Measurements from ENCODE around the gene MYH10. TPM values are rescaled to one million over a fixed set of nuclear protein-coding genes. Genes with fewer than 3 reads are reported as not detected.

The MYH10 gene
- total and polyA plus RNA-seq, 5 donors from 2014 or later: 0.67 to 4.0 (median 1.1) TPM

GRCh38 chr17:8447799-8448198 is 182.7 kb downstream of the MYH10 start:
- peak overlapping the region in 1 of 3 donors; percentile 43 for H3K27ac Mint-ChIP-seq
- no peak overlapping the region for H3K4me3 Mint-ChIP-seq
- no peak for DNase-seq
- Histone ChIP-seq H3K4me3 (ENCODE audit: low read depth, low read length) (no peak overlapping the region), H3K4me1 (ENCODE audit: control insufficient read depth, insufficient read depth, low read length, poor library complexity, severe bottlenecking) (peaks cover 6% of the 10 kb centered on the region), H3K27me3 (ENCODE audit: control insufficient read depth, insufficient read depth, low read length) (no peaks in the 10 kb centered on the region), H3K9me3 (ENCODE audit: control insufficient read depth in 2 of 2, low read length in 2 of 2) (no peaks in the 10 kb centered on the region), H3K27ac (ENCODE audit: insufficient read depth, low read length, poor library complexity, severe bottlenecking) (no peak overlapping the region), H3K36me3 (ENCODE audit: control insufficient read depth, insufficient read depth, low read length) (peaks cover 85% of the 10 kb centered on the region)
- ATAC-seq (ENCODE audit: low read depth in 2 of 2): no peak
- peaks cover 54% of the 10 kb centered on the region for H3K36me3 Mint-ChIP-seq
- H3K4me1 Mint-ChIP-seq: peaks cover 21 to 36% (median 27%) of the 10 kb centered on the region in 4 donors
- no peaks in the 10 kb centered on the region for H3K9me3 Mint-ChIP-seq
- no peaks in the 10 kb centered on the region for H3K27me3 Mint-ChIP-seq

- H3K27me3 ChIP-seq (ENCODE audit: control insufficient read depth, insufficient read depth, low read length): no peaks in the 10 kb centered on the region
- no peak overlapping the region for H3K27ac Mint-ChIP-seq
- peaks cover 37 to 53% (median 45%) of the 10 kb centered on the region in 4 donors for H3K4me1 Mint-ChIP-seq
- peaks cover 20% of the 10 kb centered on the region for H3K4me1 ChIP-seq (ENCODE audit: control insufficient read depth, insufficient read depth, low read length, poor library complexity, severe bottlenecking)
- H3K36me3 ChIP-seq (ENCODE audit: control insufficient read depth, insufficient read depth, low read length): peaks cover 65% of the 10 kb centered on the region
- no peak overlapping the region for H3K27ac ChIP-seq (ENCODE audit: insufficient read depth, low read length, poor library complexity, severe bottlenecking)
- no peak overlapping the region for H3K4me3 Mint-ChIP-seq
- no peak for DNase-seq
- no peaks in the 10 kb centered on the region for H3K9me3 Mint-ChIP-seq
- peaks cover 43% of the 10 kb centered on the region for H3K36me3 Mint-ChIP-seq
- H3K4me3 ChIP-seq (ENCODE audit: low read depth, low read length): no peak overlapping the region
- H3K27me3 Mint-ChIP-seq: no peaks in the 10 kb centered on the region
- no peak for ATAC-seq (ENCODE audit: low read depth in 2 of 2)
- no peaks in the 10 kb centered on the region for H3K9me3 ChIP-seq (ENCODE audit: control insufficient read depth in 2 of 2, low read length in 2 of 2)
Observed at GRCh38 chr17:8445536-8445935, 185.0 kb downstream of the MYH10 start.

GRCh38 chr17:8444494-8444893 is 186.0 kb downstream of the MYH10 start:
- no peak overlapping the region for H3K27ac Mint-ChIP-seq
- Histone ChIP-seq H3K36me3 (ENCODE audit: control insufficient read depth, insufficient read depth, low read length) (peaks cover 58% of the 10 kb centered on the region), H3K27ac (ENCODE audit: insufficient read depth, low read length, poor library complexity, severe bottlenecking) (no peak overlapping the region), H3K4me3 (ENCODE audit: low read depth, low read length) (no peak overlapping the region), H3K4me1 (ENCODE audit: control insufficient read depth, insufficient read depth, low read length, poor library complexity, severe bottlenecking) (peaks cover 20% of the 10 kb centered on the region), H3K27me3 (ENCODE audit: control insufficient read depth, insufficient read depth, low read length) (no peaks in the 10 kb centered on the region), H3K9me3 (ENCODE audit: control insufficient read depth in 2 of 2, low read length in 2 of 2) (no peaks in the 10 kb centered on the region)
- no peaks in the 10 kb centered on the region for H3K27me3 Mint-ChIP-seq
- DNase-seq (no peak), ATAC-seq (ENCODE audit: low read depth in 2 of 2) (no peak)
- H3K36me3 Mint-ChIP-seq: peaks cover 44% of the 10 kb centered on the region
- no peaks in the 10 kb centered on the region for H3K9me3 Mint-ChIP-seq
- H3K4me3 Mint-ChIP-seq: no peak overlapping the region
- peaks cover 42 to 60% (median 50%) of the 10 kb centered on the region in 4 donors for H3K4me1 Mint-ChIP-seq

DNA sequence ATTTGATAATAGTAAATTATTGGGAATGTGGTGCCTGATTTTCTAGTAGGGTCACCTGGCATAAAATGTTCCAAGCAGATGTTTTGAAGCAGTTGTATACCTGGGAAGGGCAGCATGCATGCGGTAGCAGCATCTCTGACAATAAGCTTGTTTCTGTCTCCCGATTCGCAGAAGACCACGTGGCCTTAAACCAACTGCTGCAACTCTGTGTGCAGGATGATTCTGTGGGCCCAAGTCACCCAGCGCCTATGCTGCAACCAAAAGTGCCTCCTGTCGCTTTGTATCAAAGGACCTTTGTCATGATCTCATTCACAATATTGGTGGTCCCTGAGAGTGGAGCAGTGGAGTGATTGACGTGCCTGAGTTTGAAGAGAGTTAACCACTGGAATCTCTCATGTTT is 186.8 kb downstream of the MYH10 start:
- Histone ChIP-seq H3K4me3 (ENCODE audit: low read depth, low read length) (no peak overlapping the region), H3K27me3 (ENCODE audit: control insufficient read depth, insufficient read depth, low read length) (no peaks in the 10 kb centered on the region), H3K4me1 (ENCODE audit: control insufficient read depth, insufficient read depth, low read length, poor library complexity, severe bottlenecking) (peaks cover 20% of the 10 kb centered on the region), H3K27ac (ENCODE audit: insufficient read depth, low read length, poor library complexity, severe bottlenecking) (no peak overlapping the region), H3K9me3 (ENCODE audit: control insufficient read depth in 2 of 2, low read length in 2 of 2) (no peaks in the 10 kb centered on the region), H3K36me3 (ENCODE audit: control insufficient read depth, insufficient read depth, low read length) (peaks cover 52% of the 10 kb centered on the region)
- no peak for ATAC-seq (ENCODE audit: low read depth in 2 of 2)
- Mint-ChIP-seq H3K4me1 (peaks cover 42 to 66% (median 51%) of the 10 kb centered on the region in 4 donors), H3K4me3 (no peak overlapping the region), H3K36me3 (peaks cover 41% of the 10 kb centered on the region), H3K9me3 (no peaks in the 10 kb centered on the region), H3K27me3 (no peaks in the 10 kb centered on the region), H3K27ac (peak overlapping the region in 1 of 3 donors; percentile 36)
- no peak for DNase-seq

GRCh38 chr17:8442310-8442709 is 188.2 kb downstream of the MYH10 start:
- Mint-ChIP-seq H3K4me1 (peaks cover 43 to 81% (median 57%) of the 10 kb centered on the region in 4 donors), H3K27me3 (no peaks in the 10 kb centered on the region), H3K4me3 (peak overlapping the region in 1 of 4 donors; percentile 37), H3K36me3 (peaks cover 32% of the 10 kb centered on the region), H3K9me3 (no peaks in the 10 kb centered on the region), H3K27ac (peak overlapping the region in 1 of 3 donors; percentile 13)
- no peaks in the 10 kb centered on the region for H3K27me3 ChIP-seq (ENCODE audit: control insufficient read depth, insufficient read depth, low read length)
- H3K9me3 ChIP-seq (ENCODE audit: control insufficient read depth in 2 of 2, low read length in 2 of 2): no peaks in the 10 kb centered on the region
- ATAC-seq (ENCODE audit: low read depth in 2 of 2) (no peak), DNase-seq (no peak)
- H3K4me1 ChIP-seq (ENCODE audit: control insufficient read depth, insufficient read depth, low read length, poor library complexity, severe bottlenecking): peaks cover 32% of the 10 kb centered on the region
- peaks cover 39% of the 10 kb centered on the region for H3K36me3 ChIP-seq (ENCODE audit: control insufficient read depth, insufficient read depth, low read length)
- H3K4me3 ChIP-seq (ENCODE audit: low read depth, low read length): peak overlapping the region; percentile 15
- H3K27ac ChIP-seq (ENCODE audit: insufficient read depth, low read length, poor library complexity, severe bottlenecking): no peak overlapping the region

GRCh38 chr17:8441690-8442089 is 188.8 kb downstream of the MYH10 start:
- no peaks in the 10 kb centered on the region for H3K9me3 ChIP-seq (ENCODE audit: control insufficient read depth in 2 of 2, low read length in 2 of 2)
- peak overlapping the region; percentile 15 for H3K4me3 ChIP-seq (ENCODE audit: low read depth, low read length)
- no peak overlapping the region for H3K27ac ChIP-seq (ENCODE audit: insufficient read depth, low read length, poor library complexity, severe bottlenecking)
- Mint-ChIP-seq H3K4me3 (peak overlapping the region in 2 of 4 donors; percentile 33 to 37), H3K36me3 (peaks cover 25% of the 10 kb centered on the region), H3K27me3 (peaks cover under 1% of the 10 kb centered on the region), H3K9me3 (no peaks in the 10 kb centered on the region), H3K27ac (peak overlapping the region; percentile 13 to 38 (median 27)), H3K4me1 (peaks cover 44 to 82% (median 56%) of the 10 kb centered on the region in 4 donors)
- H3K27me3 ChIP-seq (ENCODE audit: control insufficient read depth, insufficient read depth, low read length): no peaks in the 10 kb centered on the region
- DNase-seq: no peak
- peaks cover 38% of the 10 kb centered on the region for H3K4me1 ChIP-seq (ENCODE audit: control insufficient read depth, insufficient read depth, low read length, poor library complexity, severe bottlenecking)
- H3K36me3 ChIP-seq (ENCODE audit: control insufficient read depth, insufficient read depth, low read length): peaks cover 33% of the 10 kb centered on the region
- no peak for ATAC-seq (ENCODE audit: low read depth in 2 of 2)

- no peaks in the 10 kb centered on the region for H3K9me3 ChIP-seq (ENCODE audit: control insufficient read depth in 2 of 2, low read length in 2 of 2)
- H3K36me3 ChIP-seq (ENCODE audit: control insufficient read depth, insufficient read depth, low read length): peaks cover 14% of the 10 kb centered on the region
- H3K27ac Mint-ChIP-seq: peak overlapping the region in 2 of 3 donors; percentile 52 to 78
- peaks cover 45 to 85% (median 64%) of the 10 kb centered on the region in 4 donors for H3K4me1 Mint-ChIP-seq
- peaks cover 15% of the 10 kb centered on the region for H3K36me3 Mint-ChIP-seq
- H3K4me3 ChIP-seq (ENCODE audit: low read depth, low read length): no peak overlapping the region
- H3K4me3 Mint-ChIP-seq: peak overlapping the region in 3 of 4 donors; percentile 3 to 40 (median 33)
- ATAC-seq (ENCODE audit: low read depth in 2 of 2) (no peak), DNase-seq (no peak)
- H3K27me3 ChIP-seq (ENCODE audit: control insufficient read depth, insufficient read depth, low read length): no peaks in the 10 kb centered on the region
- peaks cover 49% of the 10 kb centered on the region for H3K4me1 ChIP-seq (ENCODE audit: control insufficient read depth, insufficient read depth, low read length, poor library complexity, severe bottlenecking)
- peaks cover 5% of the 10 kb centered on the region for H3K27me3 Mint-ChIP-seq
- no peak overlapping the region for H3K27ac ChIP-seq (ENCODE audit: insufficient read depth, low read length, poor library complexity, severe bottlenecking)
- H3K9me3 Mint-ChIP-seq: no peaks in the 10 kb centered on the region
Observed at GRCh38 chr17:8439681-8440080, 190.8 kb downstream of the MYH10 start.

DNA sequence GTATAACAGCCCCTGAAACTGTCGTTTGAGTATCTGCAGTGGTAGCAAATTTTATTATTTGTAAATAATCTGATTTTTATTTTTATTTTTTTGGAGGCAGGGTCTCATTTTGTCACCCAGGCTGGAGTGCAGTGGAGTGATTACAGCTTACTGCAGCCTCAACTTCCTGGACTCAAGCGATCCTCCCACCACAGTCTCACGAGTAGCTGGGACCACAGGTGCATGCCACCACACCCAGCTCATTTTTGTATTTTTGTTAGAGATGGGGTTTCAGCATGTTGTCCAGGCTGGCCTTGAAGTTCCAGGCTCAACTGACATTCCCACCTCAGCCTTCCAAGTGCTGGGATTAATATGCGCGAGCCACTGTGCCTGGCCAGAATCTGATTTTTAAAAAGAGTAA is 192.1 kb downstream of the MYH10 start:
- Mint-ChIP-seq H3K4me3 (peak overlapping the region; percentile 48 to 100 (median 70)), H3K4me1 (peaks cover 39 to 74% (median 56%) of the 10 kb centered on the region in 4 donors), H3K27me3 (peaks cover 5% of the 10 kb centered on the region), H3K36me3 (peaks cover 10% of the 10 kb centered on the region), H3K27ac (peak overlapping the region in 1 of 3 donors; percentile 98), H3K9me3 (no peaks in the 10 kb centered on the region)
- Histone ChIP-seq H3K27me3 (ENCODE audit: control insufficient read depth, insufficient read depth, low read length) (no peaks in the 10 kb centered on the region), H3K36me3 (ENCODE audit: control insufficient read depth, insufficient read depth, low read length) (peaks cover 1% of the 10 kb centered on the region), H3K9me3 (ENCODE audit: control insufficient read depth in 2 of 2, low read length in 2 of 2) (no peaks in the 10 kb centered on the region), H3K4me1 (ENCODE audit: control insufficient read depth, insufficient read depth, low read length, poor library complexity, severe bottlenecking) (peaks cover 44% of the 10 kb centered on the region), H3K27ac (ENCODE audit: insufficient read depth, low read length, poor library complexity, severe bottlenecking) (peak overlapping the region; percentile 23), H3K4me3 (ENCODE audit: low read depth, low read length) (peak overlapping the region; percentile 7)
- no peak for ATAC-seq (ENCODE audit: low read depth in 2 of 2)
- DNase-seq: peak in 1 of 3 donors; percentile 55

Data from CD4-positive, CD25-positive, alpha-beta regulatory T cell (primary cell).